Activated effector memory CD4-positive, alpha-beta T cell treated with Interleukin-2 at 50 U/mL for 16 hours (primary cell): ENCODE measurements around the gene ZNF213.
"Not testable (repeated sequence)": the region's sequence is repeated elsewhere in the genome, so short reads cannot be mapped to it uniquely, and the experiment has no call there.

Experiments used
- DNase-seq: peaks from one replicate; pipeline ENCODE4 v3.0.0-alpha.2; 2020

Gene ZNF213

DNA sequence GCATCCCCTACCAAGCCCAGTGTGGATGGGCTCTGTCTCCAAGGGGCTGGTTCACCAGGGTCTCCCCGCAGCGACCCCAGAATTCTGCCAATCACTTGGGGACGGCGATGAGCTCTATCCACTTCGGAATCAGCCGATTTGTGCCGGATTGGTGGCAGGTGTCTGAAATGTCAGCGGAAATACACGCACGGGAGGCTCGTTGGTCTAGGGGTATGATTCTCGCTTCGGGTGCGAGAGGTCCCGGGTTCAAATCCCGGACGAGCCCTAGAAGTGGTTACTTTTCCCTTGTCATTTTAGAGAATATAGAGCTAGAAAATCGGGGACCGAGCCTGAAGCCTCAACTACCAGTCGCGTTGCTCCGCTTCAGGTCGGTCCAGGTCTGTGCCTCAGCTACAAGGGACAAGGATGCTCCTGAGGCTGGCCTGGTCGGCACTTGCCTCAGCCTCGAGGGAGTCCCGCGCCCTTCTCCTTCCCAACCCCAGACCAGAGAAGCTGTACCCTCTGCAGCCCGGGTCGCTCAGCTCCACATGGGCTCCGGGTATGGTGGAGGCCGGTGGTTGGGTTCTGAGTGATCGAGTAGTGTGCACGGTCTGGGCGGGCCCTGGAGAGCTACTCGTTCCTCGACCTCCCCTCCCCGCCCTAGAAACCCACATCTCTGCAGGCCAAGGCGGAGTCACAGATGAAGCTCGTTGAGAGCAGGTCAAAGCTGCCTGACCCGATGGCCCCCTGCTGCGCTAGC lies 37.2 kb downstream of the ZNF213 start:
- no peak for DNase-seq

DNA sequence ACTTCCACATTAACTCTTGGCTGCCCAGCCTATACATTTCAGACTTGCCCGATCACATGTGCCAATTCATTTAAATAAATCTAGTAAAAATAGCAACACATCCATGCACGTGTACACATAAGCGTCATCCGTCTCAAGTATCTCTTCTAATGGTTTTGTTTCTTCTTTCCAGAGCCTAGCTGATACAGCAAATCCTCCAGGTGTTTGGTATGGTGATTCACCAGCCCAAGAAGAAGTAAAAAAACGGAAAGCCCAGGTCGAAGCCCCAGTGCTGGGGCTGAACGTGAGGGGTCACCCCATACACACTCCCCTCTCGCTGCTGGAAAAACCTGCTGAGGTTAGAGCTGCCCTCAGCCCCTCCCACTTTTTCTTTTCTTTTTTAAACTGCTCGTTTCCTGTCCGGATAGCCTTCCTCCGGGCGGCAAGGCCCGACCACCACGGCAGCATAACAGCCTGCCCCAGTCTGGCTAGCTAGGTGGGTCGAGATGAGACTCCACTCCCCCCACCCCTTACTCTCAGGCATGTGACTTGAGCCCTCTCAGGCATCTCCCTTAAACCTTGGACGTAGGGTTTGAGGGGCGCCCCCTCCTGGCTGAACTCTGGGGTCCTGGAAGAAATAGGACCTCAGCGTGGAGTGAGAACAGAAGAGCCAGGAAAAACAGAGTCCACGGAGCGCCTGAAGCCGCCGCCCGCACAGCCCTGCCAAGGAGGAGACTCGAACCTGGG lies 39.2 kb downstream of the ZNF213 start:
- DNase-seq = no peak

DNA sequence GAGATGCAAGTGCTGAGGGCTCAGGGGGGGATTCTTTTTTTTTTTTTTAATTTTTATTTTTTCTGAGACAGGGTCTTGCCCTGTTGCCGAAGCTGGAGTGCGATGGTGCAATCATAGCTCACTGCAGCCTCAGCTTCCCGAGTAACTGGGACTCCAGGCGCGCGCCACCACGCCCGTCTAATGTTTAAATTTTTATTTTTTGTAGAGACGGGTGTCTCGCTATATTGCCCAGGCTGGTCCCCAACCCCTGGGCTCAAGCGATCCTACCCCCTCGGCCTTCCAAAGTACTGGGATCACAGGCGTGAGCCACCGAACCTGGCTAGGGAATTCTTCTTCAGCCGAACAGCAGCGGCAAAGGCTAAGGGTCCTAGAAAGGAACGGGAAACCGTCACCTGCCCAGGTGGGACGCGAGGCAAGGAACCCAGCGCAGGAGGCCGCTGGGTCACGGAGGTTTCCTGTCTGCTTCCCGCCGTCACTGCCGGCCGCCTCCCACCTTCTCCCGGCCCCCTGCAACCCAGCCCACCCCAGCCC lies 39.9 kb downstream of the ZNF213 start:
- no peak for DNase-seq

GRCh38 chr16:3175157-3176093 lies 40.6 kb downstream of the ZNF213 start:
- DNase-seq = no peak

GRCh38 chr16:3179651-3180050 lies 44.8 kb downstream of the ZNF213 start:
- no peak for DNase-seq

DNA sequence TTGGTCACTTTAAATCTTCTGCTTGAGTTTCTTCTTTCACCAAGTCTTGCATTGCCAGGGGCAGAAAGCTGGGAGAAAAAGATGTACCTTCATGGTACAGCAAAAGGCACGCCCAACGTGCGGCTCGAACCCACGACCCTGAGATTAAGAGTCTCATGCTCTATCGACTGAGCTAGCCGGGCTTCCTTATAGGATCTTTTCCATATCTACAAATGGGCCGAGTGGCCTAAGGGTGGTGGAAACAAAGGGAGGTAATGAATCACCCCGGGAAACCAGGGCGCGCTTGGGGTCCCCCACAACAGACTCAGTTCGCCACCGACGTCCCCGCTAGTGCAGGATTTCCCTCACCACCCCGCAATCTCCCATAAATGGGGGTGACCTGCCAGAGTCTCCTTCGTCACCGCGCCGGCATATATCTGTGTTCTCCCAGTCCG lies 45.6 kb downstream of the ZNF213 start:
- DNase-seq = no peak

DNA sequence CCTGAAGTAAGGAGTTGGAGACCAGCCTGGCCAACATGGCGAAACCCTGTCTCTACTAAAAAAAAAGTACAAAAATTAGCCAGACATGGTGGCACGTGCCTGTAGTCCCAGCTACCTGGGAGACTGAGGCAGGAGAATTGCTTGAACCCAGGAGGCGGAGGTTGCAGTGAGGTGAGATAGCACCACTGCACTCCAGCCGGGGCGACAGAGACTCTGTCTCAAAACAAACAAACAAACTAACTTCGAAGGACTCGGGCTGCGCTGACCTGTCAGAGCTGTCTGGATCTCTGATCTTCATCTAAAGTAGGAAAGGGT lies 47.4 kb downstream of the ZNF213 start:
- DNase-seq = not testable (repeated sequence)

- no peak for DNase-seq
These were observed 48.0 kb downstream of the ZNF213 start for GRCh38 chr16:3182608-3183444.

- DNase-seq = no peak
These were observed 48.8 kb downstream of the ZNF213 start for GRCh38 chr16:3183445-3184139.

DNA sequence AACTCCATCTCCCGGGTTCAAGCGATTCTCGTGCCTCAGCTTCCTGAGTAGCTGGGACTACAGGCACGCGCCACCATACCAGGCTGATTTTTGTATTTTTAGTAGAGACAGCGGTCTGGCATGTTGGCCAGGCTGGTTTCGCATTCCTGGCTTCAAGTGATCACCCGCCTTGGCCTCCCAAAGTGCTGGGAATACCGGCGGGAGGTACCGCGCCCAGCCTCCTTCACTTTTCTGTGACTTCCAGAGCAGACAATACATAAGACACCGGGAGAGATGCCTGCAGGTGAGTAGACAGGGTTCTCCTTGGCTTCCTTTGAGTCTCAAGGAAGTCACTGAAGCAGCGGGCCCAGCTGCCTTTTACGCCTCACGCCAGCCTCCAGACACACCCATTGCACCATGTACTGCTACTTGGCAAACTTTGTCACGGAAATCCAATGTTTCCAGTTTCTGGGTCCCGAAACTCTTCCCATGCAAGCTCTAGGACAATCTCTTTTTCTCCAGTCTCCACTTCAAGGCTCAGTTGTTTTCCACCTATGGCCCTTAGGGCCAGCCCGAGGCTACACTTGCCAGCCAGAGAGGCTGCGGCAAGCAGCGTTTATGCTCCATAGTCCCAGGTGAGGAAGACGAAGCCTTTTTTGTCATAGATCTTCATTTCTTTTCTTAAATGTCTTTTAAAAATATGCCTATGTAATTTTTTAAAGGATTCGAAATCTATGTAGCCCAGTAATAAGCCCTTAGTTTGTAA lies 52.3 kb downstream of the ZNF213 start:
- no peak for DNase-seq

- no peak for DNase-seq
These were observed 53.2 kb downstream of the ZNF213 start, which contains the start of gene OR1F1 for GRCh38 chr16:3187798-3188674. TSS of gene OR1F1 (plus strand) at chr16:3188204.

- DNase-seq = no peak
These were observed 53.8 kb downstream of the ZNF213 start for GRCh38 chr16:3188675-3188924.

GRCh38 chr16:3188925-3189825 lies 54.3 kb downstream of the ZNF213 start:
- DNase-seq = no peak

GRCh38 chr16:3189869-3190268 lies 55.0 kb downstream of the ZNF213 start:
- DNase-seq = no peak

DNA sequence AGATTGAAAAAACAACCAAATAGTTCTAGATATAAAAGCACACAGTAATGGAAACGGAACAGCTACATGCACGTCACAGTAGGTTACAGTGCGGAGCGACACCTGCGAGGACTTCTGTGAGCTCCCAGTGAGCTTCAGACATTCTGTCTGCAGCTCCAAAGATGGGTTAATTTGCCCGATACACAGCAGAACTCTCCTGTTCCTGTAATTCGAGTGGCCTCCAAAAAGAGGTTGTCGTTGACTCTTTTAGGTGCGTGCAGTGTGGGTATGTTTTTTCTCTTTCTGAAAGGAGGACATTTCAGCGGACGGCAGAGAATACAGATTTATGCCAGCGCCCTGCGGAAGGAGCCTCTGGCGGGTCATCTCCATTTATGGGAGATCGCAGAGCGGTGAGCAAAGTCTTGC lies 56.1 kb downstream of the ZNF213 start:
- DNase-seq = no peak
